Activated B cell treated with CpG ODN at 0.5 μM for 24 hours (primary cell): Measurements from ENCODE around the gene MAN1B1. TPM values are rescaled to one million over a fixed set of nuclear protein-coding genes. Genes with fewer than 3 reads are reported as not detected.

Source experiments
- ATAC-seq: fragments of 200-7000 bp; cut with Tn5 transposase; one replicate; pipeline ENCODE4 v1.10.0; 2021; ENCODE audit warnings: low read depth, mild to moderate bottlenecking, moderate library complexity
- CTCF ChIA-PET: fragments of 350-600 bp; sonication (Branson Sonifier 250); formaldehyde crosslinking; loops from one replicate; lab custom pipeline; 2021; ENCODE audit warnings: antibody characterized with exemption; lab: Charles Lee
- POLR2A ChIA-PET: fragments of 350-600 bp; sonication (Branson Sonifier 250); formaldehyde crosslinking; loops from one replicate; lab custom pipeline; 2021; ENCODE audit warnings: antibody characterized with exemption; lab: Charles Lee
- DNase-seq: peaks from one replicate; pipeline ENCODE4 v3.0.0; 2022
- H3K27ac Mint-ChIP-seq: one replicate; pipeline ENCODE4 v1.8.0; 2020; ENCODE audit warnings: mixed read lengths
- H3K27me3 Mint-ChIP-seq: one replicate; pipeline ENCODE4 v1.8.0; 2021; ENCODE audit warnings: mixed read lengths
- H3K36me3 Mint-ChIP-seq: one replicate; pipeline ENCODE4 v1.8.0; 2021; ENCODE audit warnings: low read depth, mixed read lengths
- H3K4me1 Mint-ChIP-seq: one replicate; pipeline ENCODE4 v1.8.0; 2021; ENCODE audit warnings: mixed read lengths
- H3K4me3 Mint-ChIP-seq: one replicate; pipeline ENCODE4 v1.8.0; 2020; ENCODE audit warnings: mild to moderate bottlenecking, mixed read lengths
- H3K9me3 Mint-ChIP-seq: one replicate; pipeline ENCODE4 v1.8.0; 2020; ENCODE audit warnings: mixed read lengths
- CTCF ChIP-seq: fragments of 200-600 bp; IDR thresholded peaks from one replicate; pipeline ENCODE4 v1.8.0; 2022; ENCODE audit warnings: antibody characterized with exemption, mild to moderate bottlenecking
- intact Hi-C: fragments of 100-400 bp; cut with micrococcal nuclease; formaldehyde crosslinking; loops from one replicate; pipeline ENCODE4 v1.15.1; 2024
- total RNA-seq: library from RNA; stranded (reverse); gene quantifications from 2 replicates; pipeline ENCODE4 v1.2.3, GENCODE V29; 2022

Gene MAN1B1
- total RNA-seq, 1 donor from 2014 or later = 37.7 TPM

- H3K4me1 Mint-ChIP-seq = peaks cover 41% of the 10 kb centered on the region
- no peaks in the 10 kb centered on the region for H3K9me3 Mint-ChIP-seq
- POLR2A ChIA-PET = interaction anchor here (0.6 to 0.7 kb wide), 2 partner anchors 10 to 49 kb away, joined by 4 to 6 read pairs; no protein-coding TSS in a partner anchor
- peaks cover 19% of the 10 kb centered on the region for H3K36me3 Mint-ChIP-seq
- CTCF ChIA-PET = no interaction called here
- ATAC-seq (no peak), DNase-seq (no peak)
- H3K27me3 Mint-ChIP-seq = no peaks in the 10 kb centered on the region
- peak overlapping the region; percentile 5 for H3K4me3 Mint-ChIP-seq
- intact Hi-C loops = no loop called here
- TF ChIP-seq CTCF = no peak
- no peak overlapping the region for H3K27ac Mint-ChIP-seq
Observed at GRCh38 chr9:137080260-137081122, 6.3 kb upstream of the MAN1B1 start.

- Mint-ChIP-seq H3K27me3 (no peaks in the 10 kb centered on the region), H3K27ac (no peak overlapping the region), H3K36me3 (peaks cover 22% of the 10 kb centered on the region), H3K9me3 (no peaks in the 10 kb centered on the region), H3K4me1 (peaks cover 42% of the 10 kb centered on the region), H3K4me3 (no peak overlapping the region)
- intact Hi-C loops = no loop called here
- ChIA-PET POLR2A (interaction anchor here (0.7 to 2.7 kb wide), 5 partner anchors 11 to 158 kb away, joined by 3 to 34 read pairs (median 5); partner anchors contain the start of genes SAPCD2 and TUBB4B), CTCF (interaction anchor here (0.8 to 1.4 kb wide), 2 partner anchors 15 to 35 kb away, joined by 3 to 8 read pairs; no protein-coding TSS in a partner anchor)
- TF ChIP-seq CTCF = no peak
- ATAC-seq = no peak
- no peak for DNase-seq
Observed at GRCh38 chr9:137082222-137082924, 4.4 kb upstream of the MAN1B1 start.

GRCh38 chr9:137082925-137083290 lies 3.9 kb upstream of the MAN1B1 start:
- H3K27me3 Mint-ChIP-seq = no peaks in the 10 kb centered on the region
- peaks cover 48% of the 10 kb centered on the region for H3K4me1 Mint-ChIP-seq
- no peak for DNase-seq
- CTCF ChIA-PET = interaction anchor here (1.4 kb wide), 1 partner anchor 15 kb away, joined by 8 read pairs; no protein-coding TSS in a partner anchor
- peak overlapping the region; percentile 87 for H3K27ac Mint-ChIP-seq
- POLR2A ChIA-PET = interaction anchor here (0.8 to 2.7 kb wide), 3 partner anchors 13 to 158 kb away, joined by 4 to 34 read pairs (median 6); partner anchors contain the start of genes FUT7, SAPCD2 and TUBB4B
- intact Hi-C loops = loop anchor here (1.0 kb wide), 1 partner anchor 13 kb away; the partner anchor contains the start of gene SAPCD2
- no peak for ATAC-seq
- TF ChIP-seq CTCF = no peak
- H3K9me3 Mint-ChIP-seq = no peaks in the 10 kb centered on the region
- H3K4me3 Mint-ChIP-seq = no peak overlapping the region
- peaks cover 24% of the 10 kb centered on the region for H3K36me3 Mint-ChIP-seq

GRCh38 chr9:137083394-137084004 lies 3.3 kb upstream of the MAN1B1 start:
- DNase-seq (peak; percentile 51), ATAC-seq (peak; percentile 30)
- H3K4me1 Mint-ChIP-seq = peaks cover 48% of the 10 kb centered on the region
- H3K36me3 Mint-ChIP-seq = peaks cover 28% of the 10 kb centered on the region
- ChIA-PET CTCF (interaction anchor here (0.8 to 1.4 kb wide), 2 partner anchors 16 to 37 kb away, joined by 3 to 8 read pairs; no protein-coding TSS in a partner anchor), POLR2A (interaction anchor here (0.8 to 2.7 kb wide), 6 partner anchors 9 to 157 kb away, joined by 3 to 34 read pairs (median 5); partner anchors contain the start of genes FBXW5, FUT7, SAPCD2 and TUBB4B)
- H3K27ac Mint-ChIP-seq = peak overlapping the region; percentile 87
- TF ChIP-seq CTCF = no peak
- intact Hi-C loops = loop anchor here (1.0 kb wide), 1 partner anchor 13 kb away; the partner anchor contains the start of gene SAPCD2
- peak overlapping the region; percentile 71 for H3K4me3 Mint-ChIP-seq
- H3K9me3 Mint-ChIP-seq = no peaks in the 10 kb centered on the region
- no peaks in the 10 kb centered on the region for H3K27me3 Mint-ChIP-seq
